ENCODE results near the gene MRPS31.

GRCh38 chr13:40787062-40787461, 16.1 kb upstream of the MRPS31 start:
- TF ChIP-seq CTCF (conservative IDR thresholded peaks at IDR 0.05): no peak
- TF ChIP-seq EZH2 (IDR thresholded peaks at IDR 0.05; ENCODE audit: low read depth): no peak
